Fibroblast of pulmonary artery (primary cell): ENCODE data around the gene BTBD6.

Experiments used
- DNase-seq: peaks from one replicate; pipeline ENCODE4 v3.0.0-alpha.2; 2010; ENCODE audit warnings: low read depth
- H3K4me3 ChIP-seq: replicated peaks from 2 replicates; pipeline ENCODE4 v1.5.1; 2011; ENCODE audit warnings: low read depth, mild to moderate bottlenecking, control low read depth, low read length, moderate library complexity
- CTCF ChIP-seq: IDR thresholded peaks from 2 replicates; pipeline ENCODE4 v1.5.1; 2011; ENCODE audit warnings: mild to moderate bottlenecking, control low read depth, low read length, inconsistent platforms; ENCODE audit errors: missing control alignments

The BTBD6 gene

GRCh38 chr14:105215602-105216001 is 32.7 kb upstream of the BTBD6 start:
- no peak overlapping the region for H3K4me3 ChIP-seq
- no peak for DNase-seq
- TF ChIP-seq CTCF: no peak

GRCh38 chr14:105216490-105217247 is 31.7 kb upstream of the BTBD6 start:
- no peak for DNase-seq
- no peak for TF ChIP-seq CTCF
- H3K4me3 ChIP-seq: no peak overlapping the region

GRCh38 chr14:105217774-105218173 is 30.6 kb upstream of the BTBD6 start:
- H3K4me3 ChIP-seq: no peak overlapping the region
- no peak for TF ChIP-seq CTCF
- no peak for DNase-seq

- H3K4me3 ChIP-seq: no peak overlapping the region
- no peak for TF ChIP-seq CTCF
- DNase-seq: no peak
These were observed 29.7 kb upstream of the BTBD6 start for GRCh38 chr14:105218611-105219010.

GRCh38 chr14:105219043-105219612 is 29.2 kb upstream of the BTBD6 start:
- no peak for DNase-seq
- H3K4me3 ChIP-seq: no peak overlapping the region
- no peak for TF ChIP-seq CTCF

GRCh38 chr14:105219753-105220152 is 28.6 kb upstream of the BTBD6 start:
- H3K4me3 ChIP-seq: no peak overlapping the region
- TF ChIP-seq CTCF: no peak
- DNase-seq: no peak
